HG03097 (cell line): ENCODE data around the gene SPDYE6.
A peak's percentile ranks its signal among the peaks of the same experiment; 100 is the strongest.
"Not testable (repeated sequence)": the region's sequence is repeated elsewhere in the genome, so short reads cannot be mapped to it uniquely, and the experiment has no call there.

Source experiments
- ATAC-seq: cut with Tn5 transposase; IDR thresholded peaks from one replicate; pipeline ENCODE4 v1.9.1; 2021; ENCODE audit not compliant: unreplicated experiment, low FRiP score

Gene SPDYE6, protein sequence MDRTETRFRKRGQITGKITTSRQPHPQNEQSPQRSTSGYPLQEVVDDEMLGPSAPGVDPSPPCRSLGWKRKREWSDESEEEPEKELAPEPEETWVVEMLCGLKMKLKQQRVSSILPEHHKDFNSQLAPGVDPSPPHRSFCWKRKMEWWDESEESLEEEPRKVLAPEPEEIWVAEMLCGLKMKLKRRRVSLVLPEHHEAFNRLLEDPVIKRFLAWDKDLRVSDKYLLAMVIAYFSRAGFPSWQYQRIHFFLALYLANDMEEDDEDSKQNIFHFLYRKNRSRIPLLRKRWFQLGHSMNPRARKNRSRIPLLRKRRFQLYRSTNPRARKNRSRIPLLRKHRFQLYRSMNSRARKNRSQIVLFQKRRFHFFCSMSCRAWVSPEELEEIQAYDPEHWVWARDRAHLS

GRCh38 chr7:102356344-102356743 lies at the start of gene SPDYE6:
Gene SPDYE6, minus strand, starts transcription at chr7:102356444. Its CDS starts 421 bp downstream, at chr7:102356023.
- not testable (repeated sequence) for ATAC-seq

GRCh38 chr7:102404862-102405188 lies 48.6 kb upstream of the SPDYE6 start:
- ATAC-seq, result not testable (repeated sequence)

- ATAC-seq, result peak; percentile 52
Observed at GRCh38 chr7:102404005-102404861, 48.0 kb upstream of the SPDYE6 start.

DNA sequence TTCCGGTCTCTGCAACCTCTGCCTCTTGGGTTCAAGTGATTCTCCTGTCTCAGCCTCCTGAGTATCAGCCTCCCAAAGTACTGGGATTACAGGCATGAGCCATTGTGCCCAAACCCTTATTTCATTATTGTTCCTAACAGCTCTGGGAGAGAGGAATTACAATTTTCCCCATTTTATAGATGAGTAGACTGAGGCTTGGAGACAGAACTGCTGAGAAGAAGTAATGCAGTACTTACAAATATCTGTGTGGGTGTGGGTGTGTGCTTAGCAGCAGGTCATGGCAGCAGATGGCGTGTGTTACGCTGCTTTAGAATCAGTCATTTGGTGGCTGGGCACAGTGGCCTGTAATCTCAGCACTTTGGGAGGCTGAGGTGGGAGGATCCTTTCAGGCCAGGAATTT lies 47.3 kb upstream of the SPDYE6 start:
- no peak for ATAC-seq

DNA sequence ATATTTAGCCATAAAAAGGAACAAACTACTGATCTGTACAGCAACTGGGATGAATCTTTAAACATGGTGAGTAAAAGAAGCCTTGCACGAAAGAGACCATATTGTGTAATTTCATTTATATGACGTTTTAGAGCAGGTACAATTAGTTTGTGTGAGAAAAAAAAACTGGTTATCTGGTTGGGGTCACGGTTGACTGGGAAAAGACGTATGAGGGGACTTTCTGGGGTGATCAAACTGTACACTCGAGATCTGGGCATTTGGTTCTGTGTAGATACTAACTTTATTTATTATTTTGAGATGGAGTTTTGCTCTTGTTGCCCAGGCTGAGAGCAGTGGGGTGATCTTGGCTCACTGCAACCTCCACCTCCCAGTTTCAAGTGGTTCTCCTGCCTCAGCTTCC lies 44.1 kb upstream of the SPDYE6 start:
- no peak for ATAC-seq

DNA sequence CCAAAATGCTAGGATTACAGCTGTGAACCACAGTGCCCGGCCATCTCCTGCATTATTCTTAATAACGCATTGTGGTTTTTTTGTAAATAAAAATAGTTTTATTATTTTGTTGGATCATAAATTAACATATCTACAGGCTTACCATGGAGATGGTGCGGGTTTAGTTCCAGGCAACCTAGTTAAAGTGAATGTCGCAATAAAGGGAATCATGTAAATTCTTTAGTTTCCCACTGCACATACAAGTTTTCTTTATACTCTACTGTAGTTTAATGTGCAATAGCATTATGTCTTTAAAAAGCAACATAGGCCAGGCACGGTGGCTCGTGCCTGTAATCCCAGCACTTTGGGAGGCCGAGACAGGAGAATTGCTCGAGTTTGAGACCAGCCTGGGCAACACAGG lies 42.3 kb upstream of the SPDYE6 start:
- ATAC-seq, result no peak

DNA sequence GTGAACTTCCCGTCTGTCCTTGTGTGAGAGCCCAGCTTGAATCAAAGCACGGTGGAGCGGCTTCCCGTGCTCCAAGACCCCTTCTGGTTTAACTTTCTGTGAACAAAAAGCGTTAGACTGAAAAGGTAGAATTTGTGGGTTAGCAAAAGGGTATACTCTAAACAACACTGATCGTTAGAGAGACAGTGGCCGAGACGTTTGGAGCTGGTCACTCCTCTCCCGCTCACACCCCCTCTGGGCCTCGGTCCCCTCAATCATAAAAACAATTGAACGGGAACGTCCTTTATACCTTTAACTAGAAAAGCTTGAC lies 40.4 kb upstream of the SPDYE6 start:
- no peak for ATAC-seq

DNA sequence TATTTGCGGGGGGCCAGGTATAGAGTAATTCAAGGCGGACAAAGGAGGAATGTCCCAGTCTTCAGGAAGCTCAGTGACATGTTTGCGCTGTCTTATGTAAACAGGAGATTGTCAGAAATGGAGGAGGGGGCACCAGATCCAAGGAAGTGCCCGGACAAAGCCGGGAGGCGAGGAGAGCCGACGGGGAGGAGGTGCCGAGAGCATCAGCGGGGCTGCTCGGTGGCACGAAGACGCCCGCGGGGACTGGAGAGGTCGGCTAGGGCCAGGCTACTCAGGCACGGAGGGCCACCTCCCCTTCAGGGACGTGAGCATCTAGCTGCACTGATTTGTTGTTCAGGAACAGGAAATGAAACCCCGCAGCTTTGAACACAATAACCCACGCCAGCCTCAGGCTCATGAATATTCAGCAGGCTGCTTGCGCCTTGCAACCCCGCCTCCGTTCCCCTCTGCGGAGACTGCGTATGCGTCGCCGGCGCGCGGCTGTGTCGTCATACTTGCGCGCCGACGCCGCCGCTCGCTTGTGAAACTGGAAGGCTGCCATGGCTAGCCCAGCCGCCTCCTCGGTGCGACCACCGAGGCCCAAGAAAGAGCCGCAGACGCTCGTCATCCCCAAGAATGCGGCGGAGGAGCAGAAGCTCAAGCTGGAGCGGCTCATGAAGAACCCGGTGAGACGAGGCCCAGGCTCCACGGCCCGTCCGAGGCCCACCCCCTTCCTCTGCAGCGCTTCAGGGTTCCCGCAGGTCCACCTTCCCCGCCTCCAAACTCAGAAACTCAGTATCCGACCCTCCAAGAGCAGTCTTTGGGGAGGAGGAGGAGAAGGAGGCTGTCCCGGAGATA lies 39.8 kb upstream of the SPDYE6 start, which contains the start of gene PRKRIP1:
TSS of gene PRKRIP1 (plus strand) at position 491 of the 837 bp plus-strand sequence. CDS start at position 540, 49 bp downstream.
- peak; percentile 96 for ATAC-seq

GRCh38 chr7:102395592-102395872 lies 39.3 kb upstream of the SPDYE6 start:
- ATAC-seq, result no peak

DNA sequence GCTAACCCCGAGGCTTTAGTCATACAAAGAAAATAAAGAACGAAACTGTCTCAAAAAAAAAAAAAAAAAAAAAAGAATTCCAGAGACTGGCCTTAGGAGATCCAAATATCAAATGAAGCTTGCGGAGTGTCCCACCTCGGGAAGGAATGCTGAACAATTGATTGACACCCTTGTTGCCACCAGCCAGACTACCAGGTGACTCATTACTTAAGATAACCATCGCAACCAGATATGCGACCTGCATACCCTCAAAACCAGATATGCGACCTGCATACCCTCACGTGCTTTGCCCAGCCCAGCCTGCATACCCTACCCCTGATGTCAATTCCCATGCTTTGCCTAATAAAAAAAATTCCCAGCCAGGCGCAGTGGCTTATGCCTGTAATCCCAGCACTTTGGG lies 37.2 kb upstream of the SPDYE6 start:
- no peak for ATAC-seq

DNA sequence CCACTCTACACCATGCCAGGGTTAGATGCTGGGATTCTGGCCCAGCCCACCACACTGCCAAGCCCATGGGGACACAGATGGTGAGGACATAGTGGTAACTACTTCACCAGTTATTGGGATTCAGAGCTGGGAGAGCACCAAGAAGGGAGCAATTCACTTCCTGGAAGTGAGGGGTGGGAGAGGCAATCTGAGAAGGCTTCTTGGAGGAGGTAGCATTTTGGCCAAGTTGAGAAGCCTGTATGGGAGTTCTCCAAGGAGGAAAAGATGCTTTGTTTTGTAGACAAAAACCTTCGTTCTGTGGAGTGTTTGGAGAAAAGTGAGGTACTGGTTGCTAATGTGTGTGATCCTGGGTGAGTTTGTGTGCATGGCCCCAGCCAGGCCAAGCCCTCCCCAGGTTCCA lies 36.1 kb upstream of the SPDYE6 start:
- ATAC-seq, result no peak

DNA sequence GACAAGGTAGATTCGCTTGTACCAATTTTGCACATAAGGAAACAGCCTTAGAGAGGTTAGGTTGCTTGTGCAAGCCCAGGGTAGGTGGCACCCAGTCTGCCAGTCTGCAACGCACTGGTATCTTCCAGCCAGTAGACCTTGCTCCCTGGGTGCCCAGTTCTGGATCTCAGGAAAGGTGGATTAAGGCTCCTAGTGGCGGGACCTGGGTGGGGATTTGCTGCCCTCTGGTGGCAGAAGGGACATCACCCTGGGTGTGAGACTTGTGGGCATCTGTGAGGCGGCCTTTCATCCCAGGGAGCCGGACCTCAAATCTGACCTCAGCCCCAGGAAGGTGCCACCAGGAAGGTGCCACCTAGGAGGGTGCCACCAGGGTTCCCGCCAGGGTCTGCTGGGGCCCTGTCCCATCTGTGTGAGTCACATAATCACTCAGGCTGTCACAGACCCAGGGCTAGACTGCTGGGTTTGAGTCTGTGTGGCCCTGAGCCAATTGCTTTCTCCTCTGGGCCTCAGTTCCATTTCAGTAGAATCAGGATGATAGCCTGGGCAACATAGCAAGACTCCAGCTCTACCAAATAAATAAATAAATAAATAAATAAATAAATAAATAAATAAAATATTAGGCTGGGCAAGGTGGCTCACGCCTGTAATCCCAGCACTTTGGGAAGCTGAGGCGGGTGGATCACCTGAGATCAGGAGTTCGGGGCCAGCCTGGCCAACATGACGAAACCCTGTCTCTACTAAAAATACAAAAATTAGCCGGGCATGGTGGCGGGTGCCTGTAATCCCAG lies 34.6 kb upstream of the SPDYE6 start:
- ATAC-seq, result no peak

- no peak for ATAC-seq
Observed at GRCh38 chr7:102389810-102390209, 33.6 kb upstream of the SPDYE6 start.

DNA sequence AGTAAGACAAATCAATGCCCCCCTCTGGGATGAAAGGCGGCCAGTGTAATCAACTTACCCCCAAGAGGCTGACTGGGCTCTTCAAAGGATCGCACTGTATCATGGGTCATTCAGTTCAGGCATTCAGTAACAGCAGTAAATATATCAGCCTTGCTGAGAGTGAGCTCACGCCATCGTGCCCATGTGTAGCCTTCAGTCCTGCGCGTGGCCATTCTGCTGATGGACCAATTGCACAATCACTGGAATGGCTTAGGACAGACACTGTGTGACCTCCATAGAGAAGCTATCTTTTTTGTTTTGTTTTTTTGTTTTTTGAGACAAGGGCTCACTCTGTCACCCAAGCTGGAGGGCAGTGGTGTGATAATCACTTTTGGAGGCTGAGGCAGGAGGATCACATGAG lies 30.8 kb upstream of the SPDYE6 start:
- no peak for ATAC-seq

GRCh38 chr7:102381696-102382425 lies 25.6 kb upstream of the SPDYE6 start:
- not testable (repeated sequence) for ATAC-seq

DNA sequence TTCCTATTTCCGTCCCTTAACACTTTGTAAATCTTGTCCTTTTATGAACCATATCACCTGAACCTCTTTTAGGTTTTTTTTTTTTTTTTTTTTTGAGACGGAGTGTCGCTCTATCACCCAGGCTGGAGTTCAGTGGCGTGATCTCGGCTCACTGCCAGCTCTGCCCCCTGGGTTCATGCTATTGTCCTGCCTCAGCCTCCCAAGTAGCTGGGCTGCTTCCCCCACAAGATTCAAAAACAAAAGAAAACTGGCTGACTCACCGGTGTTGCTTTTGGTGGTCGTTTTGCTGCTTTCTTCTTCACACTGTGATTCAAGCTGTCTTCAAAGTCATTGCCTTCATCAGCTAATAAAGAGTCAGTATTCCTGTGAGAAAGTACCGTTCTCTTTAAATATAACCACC lies 24.6 kb upstream of the SPDYE6 start:
- not testable (repeated sequence) for ATAC-seq

DNA sequence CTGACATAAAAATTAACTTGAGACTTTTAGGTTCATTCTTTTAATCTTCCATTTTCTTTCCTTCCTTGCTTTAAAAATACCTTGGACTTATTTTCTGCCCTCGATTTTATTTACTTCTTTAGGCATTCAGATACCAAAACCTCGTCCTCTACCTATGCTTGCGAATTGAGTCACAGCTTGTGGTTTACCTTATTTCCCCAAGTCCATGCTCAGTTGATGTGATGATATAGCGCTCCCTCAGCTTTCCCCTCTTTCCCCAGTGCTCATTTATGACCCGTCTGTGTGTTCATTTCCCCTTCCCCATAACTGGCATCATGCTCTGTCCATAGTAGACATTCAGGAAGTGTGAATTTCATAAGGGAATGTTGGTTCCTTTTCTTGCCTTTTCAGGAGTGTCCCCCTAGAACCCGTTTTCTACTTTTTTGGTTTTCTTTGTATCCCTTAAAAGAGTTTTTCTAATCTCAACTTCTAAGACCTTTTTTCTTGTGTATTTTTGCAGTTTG lies 20.8 kb upstream of the SPDYE6 start:
- ATAC-seq, result no peak

- not testable (repeated sequence) for ATAC-seq
Observed at GRCh38 chr7:102372796-102373195, 16.6 kb upstream of the SPDYE6 start.

- ATAC-seq, result not testable (repeated sequence)
Observed at GRCh38 chr7:102370038-102370437, 13.8 kb upstream of the SPDYE6 start.
